Neural cell (in vitro differentiated cells): ENCODE data around the gene NDST1. TPM values are rescaled to one million over a fixed set of nuclear protein-coding genes. Genes with fewer than 3 reads are reported as not detected.

ENCODE experiments used
- H2AFZ ChIP-seq: fragments of 200-600, 300-800 bp; sonication (generic), shearing (Covaris generic); 2 replicates; pipeline ENCODE4 v1.6.0; 2014; ENCODE audit warnings: low read depth, mild to moderate bottlenecking, antibody characterized with exemption, low read length, moderate library complexity
- H3F3A ChIP-seq: fragments of 200-600 bp; shearing (Covaris generic); 2 replicates; pipeline ENCODE4 v1.6.1; 2016; ENCODE audit warnings: mild to moderate bottlenecking, moderate library complexity, mixed read lengths, antibody characterized with exemption, low read length; ENCODE audit not compliant: insufficient read depth, poor library complexity, severe bottlenecking
- H3K27ac ChIP-seq: fragments of 200-600, 300-800 bp; sonication (generic), shearing (Covaris generic); 2 replicates; pipeline ENCODE4 v1.5.1; 2014; ENCODE audit warnings: mild to moderate bottlenecking, low read length, moderate library complexity
- H3K27me3 ChIP-seq: fragments of 300-800, 200-600 bp; sonication (generic), shearing (Covaris generic); 2 replicates; pipeline ENCODE4 v1.6.0; 2014; ENCODE audit warnings: mild to moderate bottlenecking, low read depth, low read length, moderate library complexity; ENCODE audit not compliant: insufficient read depth
- H3K36me3 ChIP-seq: fragments of 300-800, 200-600 bp; sonication (generic), shearing (Covaris generic); 2 replicates; pipeline ENCODE4 v1.5.1; 2014; ENCODE audit warnings: mild to moderate bottlenecking, antibody characterized with exemption, low read length, moderate library complexity; ENCODE audit not compliant: insufficient read depth
- H3K4me2 ChIP-seq: fragments of 300-800, 200-600 bp; sonication (generic), shearing (Covaris generic); 2 replicates; pipeline ENCODE4 v1.6.0; 2014; ENCODE audit warnings: mild to moderate bottlenecking, low read length
- H3K4me3 ChIP-seq: fragments of 300-800, 200-600 bp; sonication (generic), shearing (Covaris generic); 2 replicates; pipeline ENCODE4 v1.5.1; 2014; ENCODE audit warnings: mild to moderate bottlenecking, low read length, moderate library complexity
- H3K79me2 ChIP-seq: fragments of 200-600 bp; shearing (Covaris generic); replicated peaks from 2 replicates; pipeline ENCODE4 v1.6.0; 2014; ENCODE audit warnings: mild to moderate bottlenecking, low read length, moderate library complexity; ENCODE audit not compliant: insufficient read depth
- H3K9ac ChIP-seq: fragments of 300-800, 200-600 bp; sonication (generic), shearing (Covaris generic); 2 replicates; pipeline ENCODE4 v1.6.1; 2016; ENCODE audit warnings: mild to moderate bottlenecking, low read length, mixed read lengths
- H3K9me2 ChIP-seq: fragments of 200-600 bp; shearing (Covaris generic); 2 replicates; pipeline ENCODE4 v1.6.1; 2016; ENCODE audit warnings: mild to moderate bottlenecking, low read length, mixed read lengths; ENCODE audit not compliant: insufficient read depth
- H3K9me3 ChIP-seq: fragments of 200-600, 300-800 bp; sonication (generic), shearing (Covaris generic); 2 replicates; pipeline ENCODE4 v1.6.1; 2016; ENCODE audit warnings: mild to moderate bottlenecking, mixed run types, low read length, moderate library complexity, mixed read lengths
- H4K20me1 ChIP-seq: fragments of 200-600 bp; shearing (Covaris generic); 2 replicates; pipeline ENCODE4 v1.6.1; 2016; ENCODE audit warnings: mild to moderate bottlenecking, mixed run types; ENCODE audit not compliant: insufficient read depth
- CTCF ChIP-seq: fragments of 450-650 bp; IDR thresholded peaks from 2 replicates; pipeline ENCODE4 v1.5.1; 2014; ENCODE audit warnings: antibody characterized with exemption, mild to moderate bottlenecking, moderate library complexity; ENCODE audit not compliant: poor library complexity, severe bottlenecking
- EP300 ChIP-seq: fragments of 450-650 bp; conservative IDR thresholded peaks from 2 replicates; pipeline ENCODE4 v1.6.1; 2014; ENCODE audit warnings: antibody characterized with exemption, mild to moderate bottlenecking, moderate library complexity; ENCODE audit not compliant: poor library complexity, severe bottlenecking
- EZH2 ChIP-seq: fragments of 200-600, 300-800 bp; shearing (Covaris generic), sonication (generic); IDR thresholded peaks from 2 replicates; pipeline ENCODE4 v1.6.1; 2014; ENCODE audit warnings: antibody characterized with exemption, low read length, borderline replicate concordance, mild to moderate bottlenecking; ENCODE audit not compliant: insufficient read depth, poor library complexity, severe bottlenecking
- MXI1 ChIP-seq: fragments of 450-650 bp; conservative IDR thresholded peaks from 2 replicates; pipeline ENCODE4 v1.6.1; 2014; ENCODE audit warnings: antibody characterized with exemption, mild to moderate bottlenecking; ENCODE audit not compliant: poor library complexity, severe bottlenecking
- POLR2AphosphoS5 ChIP-seq: IDR thresholded peaks from 2 replicates; pipeline ENCODE4 v1.6.1; 2012
- RAD21 ChIP-seq: fragments of 450-650 bp; conservative IDR thresholded peaks from 2 replicates; pipeline ENCODE4 v1.6.1; 2014; ENCODE audit warnings: antibody characterized with exemption, mild to moderate bottlenecking, moderate library complexity
- REST ChIP-seq: IDR thresholded peaks from 2 replicates; pipeline ENCODE4 v1.6.1; 2012; ENCODE audit warnings: borderline replicate concordance
- SMC3 ChIP-seq: fragments of 450-650 bp; conservative IDR thresholded peaks from 2 replicates; pipeline ENCODE4 v1.6.1; 2014; ENCODE audit warnings: antibody characterized with exemption, mild to moderate bottlenecking, moderate library complexity; ENCODE audit not compliant: poor library complexity
- TAF1 ChIP-seq: IDR thresholded peaks from 2 replicates; pipeline ENCODE4 v1.6.1; 2012; ENCODE audit warnings: low read depth
- polyA plus RNA-seq: library from polyadenylated mRNA; depleted of rRNA; stranded (reverse); fragments of >200 nt; gene quantifications from 2 replicates; pipeline ENCODE4 v1.2.3, GENCODE V29; 2014

Gene NDST1
- polyA plus RNA-seq, 1 donor from 2014 or later = 15.6 TPM

DNA sequence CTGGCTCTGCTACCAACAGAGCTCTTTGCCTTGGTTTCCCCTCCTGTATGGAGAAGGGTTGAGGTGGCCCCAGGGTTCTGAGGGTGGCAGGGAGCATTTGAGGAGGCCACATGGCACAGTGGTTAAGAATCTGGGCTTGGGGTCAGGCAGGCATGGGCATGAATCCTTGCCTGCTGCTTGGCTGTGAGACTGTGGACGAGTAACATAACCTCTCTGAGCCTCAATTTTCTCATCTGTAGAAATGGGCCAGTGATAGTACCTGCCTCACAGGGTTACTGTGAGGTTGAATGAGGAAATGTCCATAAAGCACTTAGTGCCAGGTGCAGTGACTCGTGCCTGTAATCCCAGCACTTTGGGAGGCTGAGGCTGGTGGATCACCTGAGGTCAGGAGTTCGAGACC is 5.1 kb upstream of the NDST1 start:
- Histone ChIP-seq H4K20me1 (no peaks in the 10 kb centered on the region), H3K36me3 (no peaks in the 10 kb centered on the region), H3K27me3 (no peaks in the 10 kb centered on the region), H3K79me2 (peaks cover 59% of the 10 kb centered on the region), H3K27ac (no peak overlapping the region), H3K4me3 (no peak overlapping the region), H3F3A (no peaks in the 10 kb centered on the region), H3K9ac (no peak overlapping the region), H3K9me2 (no peaks in the 10 kb centered on the region), H3K9me3 (no peaks in the 10 kb centered on the region), H2AFZ (no peak overlapping the region), H3K4me2 (no peak overlapping the region)
- TF ChIP-seq REST (no peak), MXI1 (no peak), POLR2AphosphoS5 (no peak)

- Histone ChIP-seq H3K4me2 (no peak overlapping the region), H3K27me3 (no peaks in the 10 kb centered on the region), H3K9ac (no peak overlapping the region), H3K79me2 (peaks cover 57% of the 10 kb centered on the region), H4K20me1 (no peaks in the 10 kb centered on the region), H2AFZ (no peak overlapping the region), H3K36me3 (no peaks in the 10 kb centered on the region), H3K9me2 (no peaks in the 10 kb centered on the region), H3F3A (no peaks in the 10 kb centered on the region), H3K27ac (no peak overlapping the region), H3K9me3 (no peaks in the 10 kb centered on the region), H3K4me3 (no peak overlapping the region)
- TF ChIP-seq EP300 (no peak), TAF1 (no peak)
These were observed 4.5 kb upstream of the NDST1 start for GRCh38 chr5:150503386-150503785.

GRCh38 chr5:150503977-150504620 is 3.8 kb upstream of the NDST1 start:
- Histone ChIP-seq H3K9me2 (no peaks in the 10 kb centered on the region), H3K4me2 (no peak overlapping the region), H3K36me3 (no peaks in the 10 kb centered on the region), H3K79me2 (peaks cover 58% of the 10 kb centered on the region), H3K9me3 (no peaks in the 10 kb centered on the region), H2AFZ (no peak overlapping the region), H3K27ac (no peak overlapping the region), H3K9ac (no peak overlapping the region), H3K27me3 (no peaks in the 10 kb centered on the region), H3F3A (no peaks in the 10 kb centered on the region), H3K4me3 (no peak overlapping the region), H4K20me1 (no peaks in the 10 kb centered on the region)
- TF ChIP-seq REST (no peak), EZH2 (no peak), EP300 (no peak), TAF1 (no peak), CTCF (no peak), POLR2AphosphoS5 (no peak), MXI1 (no peak), SMC3 (no peak), RAD21 (no peak)
